ENCODE results near the gene PTPN23. TPM values are rescaled to one million over a fixed set of nuclear protein-coding genes. Genes with fewer than 3 reads are reported as not detected.
A peak's percentile ranks its signal among the peaks of the same experiment; 100 is the strongest.

PTPN23 gene
- total and polyA plus RNA-seq, 2 of the 13 experiments (the other 11 are each of a cell fraction or from before 2014, with no cell fraction given): 2.3 to 3.7 TPM

DNA sequence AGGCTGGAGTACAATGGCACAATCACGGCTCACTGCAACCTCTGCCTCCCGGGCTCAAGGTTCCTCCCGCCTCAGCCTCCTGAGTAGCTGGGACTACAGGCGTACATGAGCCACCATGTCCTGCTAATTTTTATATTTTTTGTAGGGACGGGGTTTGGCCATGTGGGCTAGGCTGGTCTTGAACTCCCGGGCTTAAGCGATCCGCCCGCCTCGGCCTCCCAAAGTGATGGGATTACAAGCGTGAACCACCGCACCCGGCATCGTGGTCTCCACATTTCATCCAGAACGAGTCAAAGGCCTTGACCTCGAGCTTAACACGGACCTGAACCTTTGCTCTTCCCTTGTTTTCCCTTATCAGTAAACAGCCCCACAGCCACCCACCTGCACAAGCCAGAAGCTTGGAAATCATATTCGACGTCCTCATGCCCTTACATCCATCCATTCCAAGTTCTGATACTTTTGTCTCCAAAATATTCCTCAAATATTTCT lies 1.4 kb upstream of the PTPN23 start (continued):
- no peak for TF ChIP-seq ZNF713 (CRISPR knock-in tag; IDR thresholded peaks at IDR 0.05)
- 0 out of 2 replicates have a peak, but pooled peaks have one; percentile 56 for TF ChIP-seq ZNF766 (CRISPR knock-in tag; IDR thresholded peaks at IDR 0.05; ENCODE audit: borderline replicate concordance)
- peak; percentile 83 for TF ChIP-seq GATAD2A (CRISPR knock-in tag; IDR thresholded peaks at IDR 0.05)
- no peak for TF ChIP-seq ZNF720 (CRISPR knock-in tag; IDR thresholded peaks at IDR 0.05)
- TF ChIP-seq HNF4A (CRISPR knock-in tag; IDR thresholded peaks at IDR 0.05): peak; percentile 96
- TF ChIP-seq SUZ12 (IDR thresholded peaks at IDR 0.05; ENCODE audit: low read depth, low read length): no peak
- peak; percentile 75 for TF ChIP-seq ZGPAT (CRISPR knock-in tag; IDR thresholded peaks at IDR 0.05)
- no peak for TF ChIP-seq PHF5A (CRISPR knock-in tag; IDR thresholded peaks at IDR 0.05; ENCODE audit: low read depth, unreplicated experiment)
- TF ChIP-seq NCOR1 (IDR thresholded peaks at IDR 0.05; ENCODE audit: borderline replicate concordance, low read length): peak; percentile 84
- TF ChIP-seq ESRRA (CRISPR knock-in tag; IDR thresholded peaks at IDR 0.05; ENCODE audit: low read depth): peak; percentile 84
- TF ChIP-seq, protein P1, sequence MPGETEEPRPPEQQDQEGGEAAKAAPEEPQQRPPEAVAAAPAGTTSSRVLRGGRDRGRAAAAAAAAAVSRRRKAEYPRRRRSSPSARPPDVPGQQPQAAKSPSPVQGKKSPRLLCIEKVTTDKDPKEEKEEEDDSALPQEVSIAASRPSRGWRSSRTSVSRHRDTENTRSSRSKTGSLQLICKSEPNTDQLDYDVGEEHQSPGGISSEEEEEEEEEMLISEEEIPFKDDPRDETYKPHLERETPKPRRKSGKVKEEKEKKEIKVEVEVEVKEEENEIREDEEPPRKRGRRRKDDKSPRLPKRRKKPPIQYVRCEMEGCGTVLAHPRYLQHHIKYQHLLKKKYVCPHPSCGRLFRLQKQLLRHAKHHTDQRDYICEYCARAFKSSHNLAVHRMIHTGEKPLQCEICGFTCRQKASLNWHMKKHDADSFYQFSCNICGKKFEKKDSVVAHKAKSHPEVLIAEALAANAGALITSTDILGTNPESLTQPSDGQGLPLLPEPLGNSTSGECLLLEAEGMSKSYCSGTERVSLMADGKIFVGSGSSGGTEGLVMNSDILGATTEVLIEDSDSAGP (CRISPR knock-in tag; IDR thresholded peaks at IDR 0.05; ENCODE audit: borderline replicate concordance): no peak; the same call in 1 of the 2 replicates
- TF ChIP-seq ZNF335 (CRISPR knock-in tag; IDR thresholded peaks at IDR 0.05): peak; percentile 70; the same call in 1 of the 2 replicates
- TF ChIP-seq ZNF460 (CRISPR knock-in tag; IDR thresholded peaks at IDR 0.05; ENCODE audit: borderline replicate concordance): peak; percentile 90
- 0 out of 2 replicates have a peak, but pooled peaks have one; percentile 6 for TF ChIP-seq GZF1 (CRISPR knock-in tag; IDR thresholded peaks at IDR 0.05)
- TF ChIP-seq DNMT3B (CRISPR knock-in tag; conservative IDR thresholded peaks at IDR 0.05): peak; percentile 44; the same call in 1 of the 2 replicates
- no peak for TF ChIP-seq SMARCE1 (IDR thresholded peaks at IDR 0.05; ENCODE audit: borderline replicate concordance)
- TF ChIP-seq KLF9 (CRISPR knock-in tag; IDR thresholded peaks at IDR 0.05; ENCODE audit: low read depth): 0 out of 2 replicates have a peak, but pooled peaks have one; percentile 86
- TF ChIP-seq TCF12 (IDR thresholded peaks at IDR 0.05): no peak
- no peak for TF ChIP-seq TCF12 (CRISPR knock-in tag; IDR thresholded peaks at IDR 0.05)
- TF ChIP-seq ZFP36L2 (CRISPR knock-in tag; IDR thresholded peaks at IDR 0.05): 0 out of 2 replicates have a peak, but pooled peaks have one; percentile 66
- peak; percentile 78 for TF ChIP-seq BCL6 (CRISPR knock-in tag; IDR thresholded peaks at IDR 0.05)
- TF ChIP-seq LCORL (IDR thresholded peaks at IDR 0.05): no peak
- TF ChIP-seq LCORL (CRISPR knock-in tag; IDR thresholded peaks at IDR 0.05): peak; percentile 80
- peak; percentile 24; the same call in 1 of the 2 replicates for TF ChIP-seq MIER3 (CRISPR knock-in tag; IDR thresholded peaks at IDR 0.05; ENCODE audit: borderline replicate concordance)
- no peak for TF ChIP-seq RBM39 (IDR thresholded peaks at IDR 0.05; ENCODE audit: low read depth, low read length, poor library complexity, severe bottlenecking)
- TF ChIP-seq STAG1 (CRISPR knock-in tag; IDR thresholded peaks at IDR 0.05): no peak
- TF ChIP-seq THRA (CRISPR knock-in tag; IDR thresholded peaks at IDR 0.05; ENCODE audit: borderline replicate concordance): peak; percentile 86; the same call in 1 of the 2 replicates
- TF ChIP-seq, protein P2, sequence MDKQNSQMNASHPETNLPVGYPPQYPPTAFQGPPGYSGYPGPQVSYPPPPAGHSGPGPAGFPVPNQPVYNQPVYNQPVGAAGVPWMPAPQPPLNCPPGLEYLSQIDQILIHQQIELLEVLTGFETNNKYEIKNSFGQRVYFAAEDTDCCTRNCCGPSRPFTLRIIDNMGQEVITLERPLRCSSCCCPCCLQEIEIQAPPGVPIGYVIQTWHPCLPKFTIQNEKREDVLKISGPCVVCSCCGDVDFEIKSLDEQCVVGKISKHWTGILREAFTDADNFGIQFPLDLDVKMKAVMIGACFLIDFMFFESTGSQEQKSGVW (CRISPR knock-in tag; IDR thresholded peaks at IDR 0.05; ENCODE audit: borderline replicate concordance): no peak
- TF ChIP-seq EEA1 (CRISPR knock-in tag; IDR thresholded peaks at IDR 0.05; ENCODE audit: borderline replicate concordance): peak; percentile 59; the same call in 1 of the 2 replicates

Data from HepG2 (cell line).